Measurements from ENCODE around the gene TIGD2.

Gene TIGD2

DNA sequence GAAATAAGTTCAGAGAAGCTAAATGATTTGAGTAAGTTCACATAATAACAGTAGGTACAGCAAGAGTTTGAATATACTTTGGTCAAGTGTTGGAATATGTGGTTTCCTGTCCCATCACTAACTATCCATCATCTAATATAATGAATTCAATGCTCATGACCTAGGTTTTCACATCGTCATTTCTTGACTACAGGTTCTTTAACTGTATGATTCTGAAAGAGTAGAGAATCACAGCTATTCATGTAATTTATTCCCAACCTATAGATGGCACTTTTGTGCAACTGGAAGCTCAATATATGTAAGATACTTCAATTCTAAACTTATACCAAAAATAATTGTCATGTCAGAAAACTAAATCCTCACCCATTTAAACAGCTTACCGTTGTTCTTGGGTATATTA is 53.1 kb downstream of the TIGD2 start:
- DNase-seq: peak; percentile 9 to 20

Data from Kasumi-1 (cell line).